Karpas-422 (cell line): ENCODE measurements around the gene ARSI. TPM values are rescaled to one million over a fixed set of nuclear protein-coding genes. Genes with fewer than 3 reads are reported as not detected.

Experiments used
- DNase-seq: peaks from one replicate; pipeline ENCODE4 v3.0.0-alpha.2; 2015
- H2AFZ ChIP-seq: fragments of 200-600 bp; sonication (generic); 2 replicates; pipeline ENCODE4 v1.6.1; 2014; ENCODE audit warnings: antibody characterized with exemption, low read length, mixed read lengths
- H3K27ac ChIP-seq: fragments of 200-600 bp; sonication (generic); 2 replicates; pipeline ENCODE4 v1.5.1; 2014; ENCODE audit warnings: mild to moderate bottlenecking, low read length, moderate library complexity
- H3K27me3 ChIP-seq: fragments of 200-600 bp; sonication (generic); 2 replicates; pipeline ENCODE4 v1.6.1; 2014; ENCODE audit warnings: low read length, mixed read lengths
- H3K36me3 ChIP-seq: fragments of 200-600 bp; sonication (generic); 2 replicates; pipeline ENCODE4 v1.6.1; 2014; ENCODE audit warnings: low read length, mixed read lengths; ENCODE audit not compliant: insufficient read depth
- H3K4me1 ChIP-seq: fragments of 200-600 bp; sonication (generic); 2 replicates; pipeline ENCODE4 v1.6.1; 2014; ENCODE audit warnings: mild to moderate bottlenecking, low read length, mixed read lengths
- H3K4me2 ChIP-seq: fragments of 200-600 bp; sonication (generic); 2 replicates; pipeline ENCODE4 v1.6.1; 2014; ENCODE audit warnings: low read length, low read depth, mild to moderate bottlenecking; ENCODE audit not compliant: poor library complexity, severe bottlenecking
- H3K4me3 ChIP-seq: fragments of 200-600 bp; sonication (generic); 2 replicates; pipeline ENCODE4 v1.5.1; 2014; ENCODE audit warnings: mild to moderate bottlenecking, antibody characterized with exemption, low read length, mixed read lengths
- H3K79me2 ChIP-seq: fragments of 200-600 bp; sonication (generic); 2 replicates; pipeline ENCODE4 v1.6.1; 2014; ENCODE audit warnings: mild to moderate bottlenecking, low read length, mixed read lengths
- H3K9ac ChIP-seq: fragments of 200-600 bp; sonication (generic); 2 replicates; pipeline ENCODE4 v1.6.0; 2014; ENCODE audit warnings: low read length
- H3K9me2 ChIP-seq: fragments of 200-600 bp; sonication (generic), shearing (Covaris generic); replicated peaks from 2 replicates; pipeline ENCODE4 v1.6.0; 2014; ENCODE audit warnings: mild to moderate bottlenecking, low read length, moderate library complexity; ENCODE audit not compliant: insufficient read depth
- H3K9me3 ChIP-seq: fragments of 300-700, 200-600 bp; sonication (generic); 2 replicates; pipeline ENCODE4 v1.6.1; 2014; ENCODE audit warnings: low read length, mixed read lengths
- H4K20me1 ChIP-seq: fragments of 200-600 bp; sonication (generic); 2 replicates; pipeline ENCODE4 v1.6.1; 2014; ENCODE audit warnings: mild to moderate bottlenecking, antibody characterized with exemption, low read length, low read depth; ENCODE audit not compliant: insufficient read depth
- total RNA-seq: library from RNA; depleted of rRNA; stranded (reverse); fragments of >200 nt; shearing (Covaris generic); gene quantifications from 2 replicates; pipeline ENCODE4 v1.2.3, GENCODE V29; 2014; ENCODE audit warnings: low replicate concordance

Gene ARSI
- total RNA-seq, 1 experiment from 2014 or later: not detected

DNA sequence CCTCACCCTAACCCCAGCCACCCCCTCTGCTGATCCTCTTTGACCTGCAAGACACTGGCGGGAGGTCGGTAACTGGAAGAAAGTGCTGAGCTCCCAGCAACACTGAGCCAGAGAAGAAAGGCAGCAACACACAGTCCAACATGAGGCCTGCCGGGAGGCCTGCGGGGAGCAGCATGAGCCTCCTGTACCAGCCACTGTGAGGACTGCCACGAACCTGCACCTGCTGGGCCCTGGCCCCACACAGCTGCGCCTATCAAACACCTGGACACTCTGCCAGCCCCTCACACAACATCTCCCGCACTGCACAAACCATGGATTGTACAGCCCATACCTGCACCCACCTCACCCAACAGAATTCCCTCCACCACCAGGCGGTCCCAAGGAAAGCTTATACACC is 31.4 kb downstream of the ARSI start:
- no peak overlapping the region for H2AFZ ChIP-seq

DNA sequence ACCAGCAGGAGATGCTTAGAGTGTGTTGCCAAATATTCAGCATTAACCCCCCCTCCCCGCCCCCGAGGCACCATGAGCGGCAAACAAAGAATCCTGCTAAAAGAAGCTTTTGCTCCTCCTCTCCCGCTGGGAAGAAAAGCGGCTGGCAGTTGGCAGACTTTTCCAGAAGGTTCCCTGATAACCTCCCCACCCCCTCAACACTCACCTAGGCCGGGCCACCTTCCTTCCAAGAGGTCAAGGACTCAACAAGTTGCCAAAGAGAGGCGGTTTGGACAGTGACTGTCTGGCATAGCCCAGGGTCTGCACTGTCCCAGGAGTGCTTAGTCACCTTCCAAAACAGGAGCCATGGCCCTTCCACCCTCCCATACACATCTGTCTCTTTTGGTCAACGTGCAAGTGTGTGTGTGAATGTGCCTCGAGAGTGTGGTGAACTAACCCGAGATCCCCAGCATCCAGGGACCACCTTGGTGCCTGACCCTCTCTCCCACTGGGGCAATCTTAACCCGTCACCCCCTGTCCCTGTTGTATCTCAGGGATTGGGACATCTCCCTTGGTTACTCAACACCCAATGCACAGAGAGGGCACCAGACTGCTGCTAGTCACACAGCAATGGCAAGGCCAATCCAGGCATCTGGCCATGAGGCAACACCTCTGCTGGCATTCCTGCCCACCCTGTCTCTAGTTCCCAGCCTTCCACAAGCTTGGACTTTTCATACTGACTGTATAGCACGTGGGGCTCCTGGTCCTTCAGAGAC is 32.0 kb downstream of the ARSI start:
- no peaks in the 10 kb centered on the region for H3K79me2 ChIP-seq
- no peaks in the 10 kb centered on the region for H3K9me2 ChIP-seq
- H3K9me3 ChIP-seq: no peaks in the 10 kb centered on the region
- no peaks in the 10 kb centered on the region for H4K20me1 ChIP-seq
- H3K4me2 ChIP-seq: no peak overlapping the region
- no peaks in the 10 kb centered on the region for H3K36me3 ChIP-seq
- H3K27me3 ChIP-seq: no peaks in the 10 kb centered on the region
- no peak overlapping the region for H3K27ac ChIP-seq
- H2AFZ ChIP-seq: no peak overlapping the region
- no peak overlapping the region for H3K9ac ChIP-seq
- DNase-seq: no peak
- H3K4me3 ChIP-seq: no peak overlapping the region
- H3K4me1 ChIP-seq: no peaks in the 10 kb centered on the region

More for the DNA sequence above, 31.4 kb downstream of the ARSI start:
- no peaks in the 10 kb centered on the region for H3K9me3 ChIP-seq
- no peak overlapping the region for H3K9ac ChIP-seq
- no peaks in the 10 kb centered on the region for H4K20me1 ChIP-seq
- H3K27ac ChIP-seq: no peak overlapping the region
- no peaks in the 10 kb centered on the region for H3K27me3 ChIP-seq
- no peak for DNase-seq
- H3K4me3 ChIP-seq: no peak overlapping the region
- no peaks in the 10 kb centered on the region for H3K79me2 ChIP-seq
- no peak overlapping the region for H3K4me2 ChIP-seq
- H3K36me3 ChIP-seq: no peaks in the 10 kb centered on the region
- no peaks in the 10 kb centered on the region for H3K4me1 ChIP-seq
- no peaks in the 10 kb centered on the region for H3K9me2 ChIP-seq

DNA sequence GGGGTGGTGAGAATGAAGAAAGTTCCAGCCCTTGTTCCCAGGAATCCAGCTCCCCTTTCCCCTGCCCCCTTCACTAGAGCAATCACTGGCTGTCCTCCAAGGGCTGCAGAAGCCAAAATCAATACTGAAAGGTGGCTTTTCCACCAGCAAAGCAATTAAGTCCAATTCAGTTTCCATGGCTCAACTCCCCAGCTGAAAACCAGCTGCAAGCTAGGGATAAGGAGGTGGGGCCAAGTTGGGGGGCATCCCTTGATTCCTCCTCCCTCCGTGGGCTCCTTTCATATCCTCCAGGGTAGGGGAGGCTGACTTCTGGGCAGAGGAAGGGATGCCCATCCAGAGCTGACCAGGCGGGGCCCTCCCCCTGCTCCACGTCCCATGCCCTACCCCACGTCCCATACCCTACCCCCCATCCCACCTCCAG is 35.8 kb downstream of the ARSI start:
- no peaks in the 10 kb centered on the region for H3K9me3 ChIP-seq
- no peak overlapping the region for H3K4me3 ChIP-seq
- no peak overlapping the region for H3K4me2 ChIP-seq
- H3K9ac ChIP-seq: no peak overlapping the region
- H3K9me2 ChIP-seq: no peaks in the 10 kb centered on the region
- H4K20me1 ChIP-seq: no peaks in the 10 kb centered on the region
- DNase-seq: no peak
- no peak overlapping the region for H2AFZ ChIP-seq
- no peak overlapping the region for H3K27ac ChIP-seq
- H3K36me3 ChIP-seq: no peaks in the 10 kb centered on the region
- H3K4me1 ChIP-seq: no peaks in the 10 kb centered on the region
- no peaks in the 10 kb centered on the region for H3K79me2 ChIP-seq
- H3K27me3 ChIP-seq: no peaks in the 10 kb centered on the region

DNA sequence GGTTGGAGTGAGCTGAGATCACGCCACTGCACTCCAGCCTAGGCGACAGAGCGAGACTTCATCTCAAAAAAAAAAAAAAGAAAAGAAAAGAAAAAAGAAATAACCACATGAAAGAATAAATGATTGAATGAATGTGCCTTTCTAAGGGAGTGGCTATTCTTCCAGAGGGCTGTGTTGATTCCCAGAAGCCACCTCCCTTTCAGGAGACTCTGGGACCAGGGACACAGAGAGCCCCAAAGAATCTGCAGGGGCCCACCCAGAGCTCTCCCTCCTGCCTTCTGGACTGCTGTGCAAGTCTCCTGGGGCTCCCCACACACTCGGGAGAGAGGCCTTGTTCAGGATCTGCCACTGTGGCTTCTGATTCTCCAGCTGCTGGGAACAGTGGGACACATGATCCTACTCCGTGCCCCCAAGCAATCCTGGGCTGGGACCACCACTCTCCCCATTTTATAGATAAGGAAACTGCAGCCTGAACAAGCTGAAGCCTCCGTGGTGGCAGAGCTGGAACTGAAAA is 36.8 kb downstream of the ARSI start:
- DNase-seq: no peak
- Histone ChIP-seq H3K9me2 (no peaks in the 10 kb centered on the region), H2AFZ (no peak overlapping the region), H3K4me2 (no peak overlapping the region), H4K20me1 (no peaks in the 10 kb centered on the region), H3K9ac (no peak overlapping the region), H3K4me1 (no peaks in the 10 kb centered on the region), H3K27me3 (no peaks in the 10 kb centered on the region), H3K36me3 (no peaks in the 10 kb centered on the region), H3K27ac (no peak overlapping the region), H3K4me3 (no peak overlapping the region), H3K79me2 (no peaks in the 10 kb centered on the region), H3K9me3 (no peaks in the 10 kb centered on the region)

DNA sequence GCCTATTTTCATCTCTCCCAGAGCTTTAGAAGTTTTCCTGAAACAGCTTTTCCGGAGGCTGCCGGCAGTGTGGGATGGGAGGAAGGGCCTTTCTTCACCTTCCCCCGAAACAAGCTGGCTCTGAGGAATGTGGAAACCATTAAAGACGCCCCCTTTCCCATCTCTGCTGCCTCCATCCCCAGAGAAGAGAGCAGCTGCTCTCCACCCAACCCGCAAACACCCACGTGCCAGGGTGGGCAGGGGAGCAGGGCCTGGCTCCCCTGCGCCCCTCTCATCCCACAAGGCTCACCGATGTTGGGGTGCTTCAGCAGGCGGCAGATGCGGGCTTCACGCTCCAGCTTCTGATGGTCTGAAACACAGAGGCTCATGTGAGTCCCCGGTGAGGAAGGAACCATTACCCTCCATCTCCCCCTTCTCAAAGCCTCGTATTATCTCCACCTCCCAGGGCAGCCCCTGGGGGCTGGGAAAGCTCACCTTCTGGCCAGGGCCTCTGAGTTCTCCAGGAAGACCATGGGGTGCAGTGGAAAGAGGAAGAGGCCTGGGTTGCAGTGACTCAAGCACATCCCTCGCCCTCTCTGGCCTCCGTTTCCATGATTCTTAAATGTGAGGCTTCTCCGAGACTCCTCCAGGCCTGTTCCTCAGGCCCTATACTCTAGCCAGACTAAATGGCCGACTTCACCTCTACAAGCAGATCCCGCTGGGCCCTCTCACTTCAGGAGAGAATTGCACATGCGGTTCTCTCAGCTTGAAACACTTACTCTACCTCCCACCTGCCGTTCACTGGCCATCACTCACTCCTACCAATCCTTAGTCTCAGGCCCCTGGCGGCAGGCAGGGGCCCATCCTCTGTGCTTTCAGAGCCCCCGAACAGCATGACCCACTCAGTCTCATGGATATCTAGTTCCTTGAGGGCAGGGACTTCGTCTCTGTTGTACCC is 37.8 kb downstream of the ARSI start:
- no peak for DNase-seq
- no peak overlapping the region for H2AFZ ChIP-seq

DNA sequence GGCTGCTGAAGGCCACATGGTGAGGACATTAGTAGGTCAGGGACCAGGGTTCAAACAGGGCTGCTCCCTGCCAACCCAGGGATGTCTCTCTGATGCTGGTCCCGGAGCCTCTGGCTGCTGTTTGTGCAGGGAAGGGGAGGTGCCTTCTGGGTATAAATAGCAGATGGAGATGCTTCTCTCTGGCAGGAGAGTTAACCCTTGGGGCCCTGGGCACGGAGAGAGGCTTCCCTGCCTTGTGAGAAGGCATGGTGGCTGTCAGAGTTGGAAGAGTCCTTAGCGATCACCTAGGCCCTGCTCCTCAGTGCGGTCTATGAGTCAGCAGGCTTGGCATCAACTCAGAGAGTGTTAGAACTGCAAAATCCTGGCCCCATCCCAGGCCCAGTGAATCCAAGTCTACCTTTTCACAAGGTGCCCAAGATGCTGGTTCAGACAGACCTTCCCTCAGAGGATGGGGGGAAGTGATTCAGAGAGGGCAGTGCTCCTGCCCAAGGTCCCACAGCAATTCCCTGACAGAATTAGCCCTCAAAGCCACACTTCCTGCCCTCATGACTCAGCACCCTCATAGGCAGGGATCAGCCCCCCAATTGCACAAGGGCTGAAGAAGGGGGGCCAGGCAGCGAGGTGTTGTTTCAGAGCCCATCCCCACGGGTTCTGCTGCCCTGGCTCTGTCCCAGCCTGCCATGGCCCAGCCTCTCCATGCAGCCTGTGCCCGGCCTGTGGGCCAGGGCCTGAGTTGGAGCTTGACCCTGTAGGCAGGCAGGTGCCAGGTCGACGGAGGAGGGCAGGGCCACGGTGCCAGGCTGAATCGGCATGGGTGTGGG is 38.7 kb downstream of the ARSI start:
- H4K20me1 ChIP-seq: no peaks in the 10 kb centered on the region
- H3K27ac ChIP-seq: no peak overlapping the region
- H3K4me1 ChIP-seq: no peaks in the 10 kb centered on the region
- H2AFZ ChIP-seq: no peak overlapping the region
- no peak for DNase-seq
- no peaks in the 10 kb centered on the region for H3K9me3 ChIP-seq
- H3K9ac ChIP-seq: no peak overlapping the region
- H3K9me2 ChIP-seq: no peaks in the 10 kb centered on the region
- H3K4me2 ChIP-seq: no peak overlapping the region
- no peak overlapping the region for H3K4me3 ChIP-seq
- H3K79me2 ChIP-seq: no peaks in the 10 kb centered on the region
- H3K27me3 ChIP-seq: no peaks in the 10 kb centered on the region
- H3K36me3 ChIP-seq: no peaks in the 10 kb centered on the region

More for the DNA sequence above, 37.8 kb downstream of the ARSI start:
- Histone ChIP-seq H3K9me3 (no peaks in the 10 kb centered on the region), H3K9me2 (no peaks in the 10 kb centered on the region), H3K27ac (no peak overlapping the region), H3K79me2 (no peaks in the 10 kb centered on the region), H3K4me1 (no peaks in the 10 kb centered on the region), H3K4me2 (no peak overlapping the region), H3K4me3 (no peak overlapping the region), H3K36me3 (no peaks in the 10 kb centered on the region), H3K9ac (no peak overlapping the region), H4K20me1 (no peaks in the 10 kb centered on the region), H3K27me3 (no peaks in the 10 kb centered on the region)

DNA sequence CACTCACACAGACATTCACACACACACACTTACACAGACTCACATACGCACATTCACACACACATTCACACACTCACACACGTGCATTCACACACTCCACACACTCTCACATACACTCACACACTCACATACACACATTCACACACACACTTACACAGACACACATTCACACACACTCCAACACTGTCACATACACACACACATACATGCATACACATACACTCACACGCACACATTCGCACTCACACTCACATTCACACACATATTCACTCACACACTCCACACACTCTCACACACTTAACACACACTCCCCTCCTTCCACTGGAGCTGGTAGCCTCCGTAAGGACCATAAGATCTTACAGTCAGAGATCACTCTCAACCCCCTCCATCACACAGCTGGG is 39.3 kb downstream of the ARSI start:
- Histone ChIP-seq H3K4me3 (no peak overlapping the region), H2AFZ (no peak overlapping the region), H3K36me3 (no peaks in the 10 kb centered on the region), H3K79me2 (no peaks in the 10 kb centered on the region), H3K27ac (no peak overlapping the region), H3K9me3 (no peaks in the 10 kb centered on the region), H3K27me3 (no peaks in the 10 kb centered on the region), H3K4me1 (no peaks in the 10 kb centered on the region), H4K20me1 (no peaks in the 10 kb centered on the region), H3K9ac (no peak overlapping the region), H3K9me2 (no peaks in the 10 kb centered on the region), H3K4me2 (no peak overlapping the region)
- DNase-seq: no peak
